ENCODE measurements around the gene STAC3. TPM values are rescaled to one million over a fixed set of nuclear protein-coding genes. Genes with fewer than 3 reads are reported as not detected.

STAC3 gene
- total RNA-seq, 2 donors from 2014 or later, result 5.9 to 6.8 TPM

- Histone ChIP-seq H3K36me3 (ENCODE audit: control insufficient read depth, insufficient read depth, low read length) (peaks cover 41% of the 10 kb centered on the region), H3K27me3 (ENCODE audit: control insufficient read depth, insufficient read depth, low read length, poor library complexity, severe bottlenecking) (peaks cover 54% of the 10 kb centered on the region), H3K4me3 (ENCODE audit: low read length) (no peak overlapping the region), H3K27ac (ENCODE audit: low read depth, low read length) (no peak overlapping the region), H3K9ac (ENCODE audit: extremely low read depth, low read length, poor library complexity, severe bottlenecking) (no peak overlapping the region), H3K4me1 (ENCODE audit: control insufficient read depth, insufficient read depth, low read length) (peaks cover 16% of the 10 kb centered on the region), H3K9me3 (ENCODE audit: control insufficient read depth, low read length) (no peaks in the 10 kb centered on the region)
- Mint-ChIP-seq H3K4me1 (peaks cover 22% of the 10 kb centered on the region), H3K9me3 (no peaks in the 10 kb centered on the region), H3K27ac (no peak overlapping the region), H3K36me3 (ENCODE audit: low read depth) (peaks cover 40% of the 10 kb centered on the region), H3K27me3 (ENCODE audit: insufficient read depth) (peaks cover 50% of the 10 kb centered on the region), H3K4me3 (no peak overlapping the region)
- DNase-seq, result no peak
- no peak for TF ChIP-seq CTCF (conservative IDR thresholded peaks at IDR 0.05)
- 92 to 93% methylated on average over 5 to 10 of the region's 10 CpGs for WGBS, 2 experiments (ENCODE audit: insufficient coverage in 1 of 2, insufficient read length in 1 of 2)
Observed at GRCh38 chr12:57234571-57235016, 16.4 kb downstream of the STAC3 start.

- peaks cover 40% of the 10 kb centered on the region for H3K36me3 Mint-ChIP-seq (ENCODE audit: low read depth)
- no peak overlapping the region for H3K4me3 Mint-ChIP-seq
Observed at GRCh38 chr12:57234233-57234570, 16.8 kb downstream of the STAC3 start.

GRCh38 chr12:57233357-57234232, 17.4 kb downstream of the STAC3 start:
- Histone ChIP-seq H3K9me3 (ENCODE audit: control insufficient read depth, low read length) (no peaks in the 10 kb centered on the region), H3K27me3 (ENCODE audit: control insufficient read depth, insufficient read depth, low read length, poor library complexity, severe bottlenecking) (peaks cover 44% of the 10 kb centered on the region), H3K4me3 (ENCODE audit: low read length) (no peak overlapping the region), H3K9ac (ENCODE audit: extremely low read depth, low read length, poor library complexity, severe bottlenecking) (no peak overlapping the region), H3K36me3 (ENCODE audit: control insufficient read depth, insufficient read depth, low read length) (peaks cover 41% of the 10 kb centered on the region), H3K27ac (ENCODE audit: low read depth, low read length) (no peak overlapping the region), H3K4me1 (ENCODE audit: control insufficient read depth, insufficient read depth, low read length) (peaks cover 16% of the 10 kb centered on the region)
- Mint-ChIP-seq H3K9me3 (no peaks in the 10 kb centered on the region), H3K36me3 (ENCODE audit: low read depth) (peaks cover 40% of the 10 kb centered on the region), H3K27ac (no peak overlapping the region), H3K4me3 (no peak overlapping the region), H3K4me1 (peaks cover 20% of the 10 kb centered on the region), H3K27me3 (ENCODE audit: insufficient read depth) (peaks cover 45% of the 10 kb centered on the region)
- no peak for TF ChIP-seq CTCF (conservative IDR thresholded peaks at IDR 0.05)
- WGBS, 2 experiments (ENCODE audit: insufficient coverage in 1 of 2, insufficient read length in 1 of 2), result 93 to 100% methylated on average over 6 to 15 of the region's 15 CpGs
- DNase-seq, result peak; percentile 62

More at GRCh38 chr12:57234233-57234570, 16.8 kb downstream of the STAC3 start:
- Histone ChIP-seq H3K36me3 (ENCODE audit: control insufficient read depth, insufficient read depth, low read length) (peaks cover 41% of the 10 kb centered on the region), H3K27me3 (ENCODE audit: control insufficient read depth, insufficient read depth, low read length, poor library complexity, severe bottlenecking) (peaks cover 51% of the 10 kb centered on the region), H3K4me1 (ENCODE audit: control insufficient read depth, insufficient read depth, low read length) (peaks cover 16% of the 10 kb centered on the region), H3K4me3 (ENCODE audit: low read length) (no peak overlapping the region), H3K9me3 (ENCODE audit: control insufficient read depth, low read length) (no peaks in the 10 kb centered on the region), H3K27ac (ENCODE audit: low read depth, low read length) (no peak overlapping the region), H3K9ac (ENCODE audit: extremely low read depth, low read length, poor library complexity, severe bottlenecking) (no peak overlapping the region)
- peaks cover 48% of the 10 kb centered on the region for H3K27me3 Mint-ChIP-seq (ENCODE audit: insufficient read depth)
- no peak for DNase-seq
- H3K9me3 Mint-ChIP-seq, result no peaks in the 10 kb centered on the region
- H3K4me1 Mint-ChIP-seq, result peaks cover 22% of the 10 kb centered on the region
- no peak for TF ChIP-seq CTCF (conservative IDR thresholded peaks at IDR 0.05)
- WGBS, 2 experiments (ENCODE audit: insufficient coverage in 1 of 2, insufficient read length in 1 of 2), result 89 to 90% methylated on average over 3 of the region's 3 CpGs
- H3K27ac Mint-ChIP-seq, result no peak overlapping the region
